OCI-M1 (cell line): ENCODE data around the gene PHF20.
"Not testable (repeated sequence)": the region's sequence is repeated elsewhere in the genome, so short reads cannot be mapped to it uniquely, and the experiment has no call there.

Experiments used
- DNase-seq: peaks from one replicate; lab custom pipeline; 2025; lab: John Stamatoyannopoulos, UW

PHF20 gene

GRCh38 chr20:35776513-35777101 lies 4.8 kb downstream of the PHF20 start:
- DNase-seq = peak; percentile 73

GRCh38 chr20:35783811-35784210 lies 12.0 kb downstream of the PHF20 start:
- DNase-seq = not testable (repeated sequence)

DNA sequence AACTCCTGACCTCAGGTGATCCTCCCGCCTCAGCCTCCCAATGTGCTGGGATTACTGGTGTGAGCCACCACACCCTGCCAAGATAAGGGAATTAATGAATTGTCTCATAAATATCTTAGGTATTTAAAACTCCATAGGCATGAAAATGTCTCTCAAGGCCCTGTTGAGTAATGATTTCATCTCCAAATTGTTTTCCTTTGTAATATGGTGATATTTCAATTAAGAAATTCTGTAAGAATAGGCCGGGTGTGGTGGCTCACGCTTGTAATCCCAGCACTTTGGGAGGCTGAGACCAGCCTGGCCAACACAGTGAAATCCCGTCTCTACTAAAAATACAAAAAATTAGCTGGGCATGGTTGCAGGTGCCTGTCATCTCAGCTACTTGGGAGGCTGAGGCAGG lies 13.7 kb downstream of the PHF20 start:
- DNase-seq = not testable (repeated sequence)

DNA sequence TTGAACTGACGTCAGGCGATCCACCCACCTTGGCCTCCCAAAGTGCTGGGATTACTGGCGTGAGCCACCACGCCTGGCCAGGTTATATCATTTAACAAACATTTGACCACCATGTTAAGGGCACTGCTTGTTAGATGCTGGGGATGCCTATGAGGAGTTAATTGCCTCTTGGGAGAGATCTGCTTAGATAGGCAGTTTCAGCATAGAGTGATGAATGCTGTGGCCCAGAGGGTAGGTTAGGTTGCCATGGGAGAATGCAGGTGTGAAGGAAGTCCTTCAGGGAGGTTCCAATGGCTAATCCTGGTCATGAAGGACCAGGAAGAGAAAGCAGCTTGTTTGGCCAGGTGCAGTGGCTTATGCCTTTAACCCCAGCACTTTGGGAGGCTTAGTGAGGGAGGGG lies 17.0 kb downstream of the PHF20 start:
- DNase-seq = no peak

DNA sequence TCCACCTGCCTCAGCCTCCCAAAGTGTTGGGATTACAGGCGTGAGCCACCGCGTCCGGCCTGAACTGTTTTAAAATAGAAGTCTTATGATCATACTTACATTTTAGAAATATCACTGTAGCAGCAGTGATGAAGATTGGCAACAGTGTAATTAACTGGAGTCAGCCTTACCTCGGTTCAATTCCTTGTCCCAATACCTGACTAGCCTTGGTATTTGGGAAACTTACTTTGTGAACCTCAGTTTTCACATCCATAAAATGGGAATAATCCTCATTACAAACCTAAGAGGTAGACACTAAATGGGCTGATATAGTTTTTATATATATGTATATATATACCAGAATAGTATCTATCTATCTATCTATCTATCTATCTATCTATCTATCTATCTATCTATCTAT lies 19.3 kb downstream of the PHF20 start:
- no peak for DNase-seq

- peak; percentile 7 for DNase-seq
These were observed 20.0 kb downstream of the PHF20 start for GRCh38 chr20:35791821-35792220.

GRCh38 chr20:35792740-35793139 lies 20.9 kb downstream of the PHF20 start:
- no peak for DNase-seq

GRCh38 chr20:35796571-35796970 lies 24.8 kb downstream of the PHF20 start:
- DNase-seq = peak; percentile 82

- DNase-seq = no peak
These were observed 30.1 kb downstream of the PHF20 start for GRCh38 chr20:35801865-35802264.

DNA sequence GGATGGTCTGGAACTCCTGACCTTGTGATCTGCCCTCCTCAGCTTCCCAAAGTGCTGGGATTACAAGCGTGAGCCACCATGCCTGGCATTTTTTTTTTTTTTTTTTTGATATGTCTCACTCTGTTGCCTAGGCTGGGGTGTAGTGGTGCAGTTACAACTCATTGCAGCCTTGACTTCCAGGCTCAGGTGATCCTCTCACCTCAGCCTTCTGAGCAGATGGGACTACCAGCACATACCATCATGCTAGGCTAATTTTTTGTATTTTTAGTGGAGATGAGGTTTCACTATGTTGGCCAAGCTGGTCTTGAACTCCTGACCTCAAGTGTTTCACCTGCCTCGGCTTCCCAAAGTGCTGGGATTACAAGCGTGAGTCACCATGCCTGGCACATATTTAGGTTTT lies 34.3 kb downstream of the PHF20 start:
- DNase-seq = no peak

GRCh38 chr20:35807877-35808276 lies 36.1 kb downstream of the PHF20 start:
- no peak for DNase-seq

GRCh38 chr20:35820715-35821114 lies 48.9 kb downstream of the PHF20 start:
- no peak for DNase-seq

DNA sequence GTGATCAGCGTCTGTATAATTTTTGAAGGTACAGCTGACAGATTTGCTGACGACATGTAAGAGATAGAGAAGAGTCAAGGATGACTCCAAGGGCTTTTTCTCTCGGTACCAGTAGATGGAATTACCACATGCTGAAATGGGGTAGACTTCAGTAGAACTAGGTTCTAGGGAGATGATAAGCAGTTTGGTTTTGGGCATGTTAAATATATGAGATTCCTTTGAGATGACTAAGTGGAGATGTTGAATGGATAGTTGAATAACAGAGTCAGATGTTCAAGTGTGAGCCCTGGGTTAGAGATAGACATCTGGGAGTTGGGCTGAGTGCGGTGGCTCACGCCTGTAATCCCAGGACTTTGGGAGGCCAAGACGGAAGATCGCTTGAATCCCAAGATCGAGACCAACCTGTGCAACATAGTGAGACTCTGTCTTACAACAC lies 50.0 kb downstream of the PHF20 start:
- DNase-seq = no peak

GRCh38 chr20:35823147-35823546 lies 51.3 kb downstream of the PHF20 start:
- peak; percentile 83 for DNase-seq

GRCh38 chr20:35823937-35824336 lies 52.1 kb downstream of the PHF20 start:
- DNase-seq = no peak

GRCh38 chr20:35826397-35826998 lies 54.7 kb downstream of the PHF20 start:
- DNase-seq = no peak

- DNase-seq = no peak
These were observed 56.6 kb downstream of the PHF20 start for GRCh38 chr20:35828434-35828833.

DNA sequence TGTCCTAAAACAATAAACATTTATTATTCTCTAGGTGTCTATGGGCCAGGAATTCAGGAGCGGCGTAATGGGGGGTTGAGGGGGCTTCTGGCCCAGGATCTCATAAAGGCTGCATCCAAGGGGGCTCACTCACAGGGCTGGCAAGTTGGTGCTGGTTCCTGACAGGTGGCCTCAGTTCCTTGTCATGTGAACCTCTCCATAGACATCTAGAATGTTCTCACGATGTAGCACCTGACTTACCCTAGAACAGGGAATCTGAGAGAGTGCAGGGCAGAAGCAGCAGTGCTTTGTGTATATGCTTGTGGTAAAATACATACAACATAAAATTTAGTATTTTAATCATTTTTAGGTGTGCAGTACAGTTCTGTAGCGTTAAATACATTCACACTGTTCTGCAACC lies 57.1 kb downstream of the PHF20 start:
- DNase-seq = no peak

GRCh38 chr20:35830264-35830663 lies 58.4 kb downstream of the PHF20 start:
- no peak for DNase-seq

DNA sequence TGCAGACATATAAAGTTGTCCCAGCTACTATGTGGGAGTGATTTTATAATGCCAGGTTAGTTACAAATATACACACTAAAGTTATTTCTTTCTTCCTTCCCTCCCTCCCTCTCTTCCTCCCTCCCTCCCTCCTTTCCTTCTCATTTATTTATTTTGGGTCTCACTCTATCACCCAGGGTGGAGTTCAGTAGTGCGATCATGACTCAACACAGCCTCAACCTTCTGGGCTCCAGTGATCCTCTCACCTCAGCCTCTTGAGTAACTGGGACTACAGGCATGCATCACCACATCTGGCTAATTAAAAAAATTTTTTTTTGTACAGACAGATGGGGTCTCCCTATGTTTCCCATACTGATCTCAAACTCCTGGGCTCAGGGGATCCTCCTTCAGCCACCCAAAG lies 59.2 kb downstream of the PHF20 start:
- DNase-seq = no peak

GRCh38 chr20:35831971-35832370 lies 60.2 kb downstream of the PHF20 start:
- DNase-seq = no peak

GRCh38 chr20:35833241-35833640 lies 61.4 kb downstream of the PHF20 start:
- DNase-seq = no peak

GRCh38 chr20:35837577-35838195 lies 65.9 kb downstream of the PHF20 start:
- no peak for DNase-seq

DNA sequence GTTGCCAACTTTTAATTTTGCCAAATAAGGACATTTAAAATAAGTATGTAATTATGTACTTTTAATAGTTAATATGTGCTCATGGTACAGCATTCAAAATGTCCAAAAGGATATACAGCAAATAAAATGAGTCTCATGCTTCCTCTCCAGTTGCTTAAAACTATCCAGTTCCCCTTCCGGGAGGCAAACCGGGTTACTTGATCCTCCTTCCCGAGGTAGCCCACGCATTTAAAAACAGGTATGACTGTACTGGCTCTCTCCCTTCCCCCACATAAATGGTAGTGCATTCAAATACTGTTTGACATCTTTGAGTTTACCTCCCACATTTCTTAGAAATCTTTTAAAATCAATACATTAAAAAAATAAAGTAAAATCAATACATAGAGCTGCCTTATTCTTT lies 66.4 kb downstream of the PHF20 start:
- no peak for DNase-seq
